HG03439 (cell line): ENCODE data around the gene ZC3H18.

Experiments used
- ATAC-seq: cut with Tn5 transposase; IDR thresholded peaks from one replicate; pipeline ENCODE4 v1.9.1; 2021; ENCODE audit warnings: mild to moderate bottlenecking, moderate library complexity; ENCODE audit not compliant: unreplicated experiment

Gene ZC3H18

DNA sequence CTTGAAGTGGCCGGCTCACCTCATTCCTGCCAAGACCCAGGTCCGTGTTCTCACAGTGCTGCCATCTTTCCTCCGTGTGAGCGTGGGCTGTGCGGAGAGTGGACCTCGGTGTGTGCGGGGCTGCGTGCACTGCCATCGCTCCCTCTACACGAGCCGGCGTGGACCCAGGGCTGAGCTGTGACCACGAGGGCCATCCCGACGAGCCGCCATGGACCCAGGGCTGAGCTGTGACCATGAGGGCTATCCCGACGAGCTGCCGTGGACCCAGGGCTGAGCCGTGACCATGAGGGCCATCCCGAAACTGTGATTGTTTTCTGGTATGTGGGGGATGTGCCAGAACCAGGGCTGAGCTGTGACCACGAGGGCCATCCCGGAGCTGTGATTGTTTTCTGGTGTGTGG lies 101.6 kb downstream of the ZC3H18 start:
- no peak for ATAC-seq

DNA sequence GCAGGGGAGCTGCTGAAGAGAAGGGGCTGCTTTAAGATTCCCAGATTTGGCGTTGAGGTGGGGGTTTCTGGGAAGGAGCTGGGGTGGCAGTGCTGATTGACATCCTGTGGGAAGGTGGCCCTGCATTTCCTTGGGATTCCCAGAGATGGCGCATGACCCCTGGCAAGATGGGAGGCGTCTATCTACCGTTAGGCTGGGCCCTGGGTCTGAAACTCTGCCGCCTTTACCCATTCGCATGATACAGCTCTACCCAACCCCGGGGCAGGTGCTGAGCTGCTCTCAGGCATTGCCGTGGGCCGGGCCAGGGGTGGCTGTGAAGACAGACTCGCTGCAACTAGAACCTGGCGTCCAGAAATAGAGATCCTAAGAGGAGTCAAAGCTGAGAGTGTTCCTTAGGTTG lies 102.6 kb downstream of the ZC3H18 start:
- ATAC-seq, result no peak

DNA sequence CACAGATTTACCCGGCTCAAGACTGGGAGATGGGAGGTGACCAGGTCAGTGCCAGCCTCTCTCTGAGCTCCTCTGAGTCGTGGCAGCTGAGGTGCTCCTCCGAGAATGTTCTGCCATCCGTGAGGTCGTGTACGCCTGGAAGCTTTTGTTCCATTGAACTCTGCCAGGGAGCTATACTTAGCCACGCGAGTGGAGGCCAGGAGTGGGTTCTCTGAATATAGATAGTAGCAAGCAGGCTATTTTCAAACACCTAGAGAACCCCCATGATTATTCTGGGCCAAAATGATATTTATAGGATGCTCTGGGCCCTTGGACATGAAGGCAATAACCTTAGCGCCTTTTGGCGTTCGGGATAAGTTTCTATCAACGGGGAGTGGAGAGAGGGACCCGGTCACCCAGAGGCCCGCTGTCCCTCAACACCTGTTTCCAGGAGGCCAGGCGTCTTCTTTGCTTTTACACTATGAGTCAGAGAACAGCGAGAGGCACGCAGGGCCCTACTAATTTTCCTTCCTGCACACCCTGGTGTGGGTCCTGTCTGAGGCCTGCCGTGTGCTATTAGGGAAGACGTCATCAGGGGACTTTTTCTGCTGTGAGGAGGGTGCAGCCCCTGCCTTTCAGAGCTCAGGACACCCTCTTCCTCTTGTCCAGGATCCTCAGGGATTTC lies 103.6 kb downstream of the ZC3H18 start:
- no peak for ATAC-seq

DNA sequence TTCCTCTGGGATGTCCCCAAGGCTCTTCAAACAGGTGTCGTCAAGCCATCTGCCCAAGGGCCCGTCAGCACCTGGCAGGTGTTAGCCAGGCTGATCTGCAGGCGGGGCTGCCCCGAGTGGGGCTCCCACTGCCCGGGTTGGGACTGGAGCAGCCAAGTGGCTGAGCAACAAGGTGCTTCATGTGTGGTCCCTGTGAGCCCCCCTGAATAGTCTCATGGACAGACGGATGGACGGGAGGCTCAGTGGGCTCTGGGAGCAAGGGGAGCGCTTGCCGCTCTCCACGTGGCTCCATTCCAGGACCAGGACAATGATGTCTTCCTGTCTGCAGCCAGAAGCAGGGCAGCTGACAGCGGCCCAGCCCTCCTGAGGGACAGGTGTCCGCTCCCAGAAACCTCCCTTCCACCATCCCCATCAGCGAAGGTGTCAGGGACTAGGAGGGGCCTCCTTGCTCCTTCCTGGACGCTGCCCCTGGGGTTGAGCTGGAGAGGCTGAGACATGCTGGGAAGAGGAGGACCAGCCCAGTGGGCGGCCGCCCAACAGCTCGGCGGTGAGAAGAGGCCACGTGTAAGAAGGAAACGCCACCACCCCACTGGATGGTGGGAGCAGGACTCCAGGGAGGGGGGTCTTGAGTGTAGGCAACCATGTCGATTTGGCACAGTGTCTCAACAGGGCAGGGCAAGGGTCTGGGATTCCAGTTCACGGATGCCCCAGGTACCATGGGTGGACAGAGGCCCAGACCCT lies 106.5 kb downstream of the ZC3H18 start:
- ATAC-seq, result no peak

DNA sequence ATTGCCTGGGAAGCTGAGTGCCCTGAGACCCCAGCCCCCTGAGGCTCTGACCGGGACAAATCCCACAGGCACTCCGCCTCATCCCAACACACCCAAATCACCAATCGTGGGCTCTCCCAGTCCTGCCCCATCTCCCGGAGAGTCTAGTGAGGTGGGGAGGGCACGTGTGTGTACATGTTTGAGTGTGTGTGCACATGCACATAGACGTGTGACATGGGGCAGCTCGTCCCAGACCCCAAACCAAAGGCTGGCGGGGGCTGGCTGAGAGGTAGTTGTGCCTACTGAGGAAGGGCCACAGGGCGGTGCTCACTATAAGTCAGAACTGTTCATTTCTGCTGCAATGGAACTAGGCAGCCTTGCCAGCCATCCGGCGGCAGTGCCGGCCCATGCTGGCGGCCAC lies 107.5 kb downstream of the ZC3H18 start:
- no peak for ATAC-seq

DNA sequence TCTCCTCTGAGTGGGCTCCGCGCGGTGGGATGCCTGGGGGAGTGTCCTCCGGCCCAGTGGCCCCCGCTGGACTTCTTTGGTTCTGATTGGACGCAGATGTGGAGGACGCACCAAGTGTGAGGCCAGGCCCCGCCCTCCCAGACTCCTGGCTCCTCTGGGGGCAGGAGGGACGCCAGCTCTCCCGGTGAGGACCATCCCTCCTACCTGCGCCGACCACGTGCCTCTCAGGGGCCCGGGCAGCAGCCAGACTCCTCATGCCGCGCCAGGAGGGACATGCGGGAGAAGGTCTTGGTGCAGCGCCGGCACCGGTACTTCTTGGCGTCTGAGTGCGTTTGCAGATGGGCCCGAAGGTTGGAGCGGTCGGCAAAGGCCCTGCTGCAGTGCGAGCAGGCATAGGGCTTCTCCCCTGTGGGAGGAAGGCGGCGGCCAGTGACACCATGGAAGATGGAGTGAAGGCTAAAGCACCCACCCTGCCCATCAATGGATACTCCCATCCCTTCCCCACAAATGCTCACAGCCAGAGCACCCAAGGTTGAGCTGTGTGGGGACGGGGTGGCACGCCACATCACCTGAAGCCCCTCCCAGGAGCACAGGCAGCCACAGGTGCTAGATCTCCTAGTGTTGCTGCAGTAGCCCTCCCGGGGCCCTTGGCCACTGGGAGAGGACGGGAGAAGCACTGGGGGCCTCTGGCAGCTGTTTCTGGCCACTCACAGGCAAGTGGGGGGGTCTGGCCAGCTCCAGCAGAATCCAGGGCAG lies 108.2 kb downstream of the ZC3H18 start:
- no peak for ATAC-seq

DNA sequence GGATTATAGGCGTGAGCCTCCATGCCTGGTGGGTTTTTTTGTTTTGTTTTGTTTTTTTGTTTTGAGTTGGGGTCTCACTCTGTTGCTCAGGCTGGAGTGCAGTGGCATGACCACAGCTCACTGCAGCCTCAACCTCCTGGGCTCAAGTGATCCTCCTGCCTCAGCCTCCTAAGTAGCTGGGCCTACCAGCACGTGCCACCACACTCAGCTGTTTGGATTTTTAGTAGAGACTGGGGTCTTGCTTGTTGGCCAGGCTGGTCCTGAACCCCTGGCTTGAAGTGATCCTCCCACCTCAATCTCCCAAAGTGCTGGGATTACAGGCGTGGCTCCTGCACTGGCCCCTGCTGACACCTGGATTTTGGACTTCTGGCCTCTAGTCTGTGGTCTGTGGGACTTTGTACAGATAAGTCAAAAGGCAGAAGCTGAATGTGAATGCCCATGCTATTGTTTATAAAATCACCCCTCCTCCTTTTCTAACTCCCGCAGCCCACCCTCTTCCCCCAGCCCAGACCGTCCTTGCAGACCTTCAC lies 110.4 kb downstream of the ZC3H18 start:
- no peak for ATAC-seq

DNA sequence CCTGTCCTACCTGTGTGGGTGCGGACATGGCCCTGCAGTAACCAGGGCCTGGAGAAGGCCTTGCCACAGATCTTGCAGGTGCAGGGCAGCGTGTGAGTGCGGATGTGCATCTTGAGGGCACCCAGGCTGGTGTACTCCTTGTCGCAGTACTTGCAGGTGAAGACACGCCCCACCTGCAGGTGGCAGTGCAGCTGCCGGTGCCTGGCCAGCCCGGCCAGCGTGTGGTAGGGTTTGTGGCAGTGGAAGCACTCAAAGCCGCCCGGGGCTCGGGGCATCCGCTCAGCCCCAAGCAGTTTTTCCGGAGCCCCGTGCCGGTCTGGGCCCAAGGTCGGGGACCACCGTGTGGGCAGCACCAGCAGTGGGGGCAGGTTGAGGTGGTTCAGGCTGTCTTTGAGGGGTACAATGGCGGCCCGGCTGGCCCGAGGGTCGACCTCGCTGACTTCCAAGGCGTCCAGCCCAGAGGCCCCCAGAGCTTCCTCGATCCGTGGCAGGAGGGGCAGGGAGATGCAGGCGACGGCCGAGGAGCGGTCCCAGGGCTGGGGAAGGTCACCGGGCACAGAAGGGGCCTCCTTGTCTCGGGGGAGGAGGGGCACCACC lies 111.0 kb downstream of the ZC3H18 start:
- ATAC-seq, result no peak
